WTC11 (cell line): ENCODE data around the gene TGIF1. TPM values are rescaled to one million over a fixed set of nuclear protein-coding genes. Genes with fewer than 3 reads are reported as not detected.

Experiments
- ATAC-seq: fragments of 200-7000 bp; cut with Tn5 transposase; 2 replicates; pipeline ENCODE4 v1.10.0; 2021; ENCODE audit warnings: mild to moderate bottlenecking, moderate library complexity
- CTCF ChIA-PET: fragments of 300-600 bp; sonication (Branson Sonifier 250); formaldehyde crosslinking; loops from one replicate; lab custom pipeline; 2021; ENCODE audit warnings: antibody characterized with exemption; lab: Charles Lee
- POLR2A ChIA-PET: fragments of 350-600 bp; sonication (Branson Sonifier 250); formaldehyde crosslinking; loops from one replicate; lab custom pipeline; 2021; ENCODE audit warnings: antibody characterized with exemption; lab: Charles Lee
- DNase-seq: peaks from one replicate; pipeline ENCODE4 v3.0.0; 2021; ENCODE audit warnings: low spot score
- H3K27ac Mint-ChIP-seq: 2 replicates; pipeline ENCODE4 v1.8.0; 2021; ENCODE audit warnings: mixed read lengths
- H3K27me3 Mint-ChIP-seq: 2 replicates; pipeline ENCODE4 v1.8.0; 2021; ENCODE audit warnings: low read depth, mild to moderate bottlenecking, moderate library complexity, mixed read lengths
- H3K36me3 Mint-ChIP-seq: 2 replicates; pipeline ENCODE4 v1.8.0; 2021; ENCODE audit warnings: mixed read lengths
- H3K4me1 Mint-ChIP-seq: 2 replicates; pipeline ENCODE4 v1.8.0; 2022; ENCODE audit warnings: mixed read lengths
- H3K4me3 Mint-ChIP-seq: 2 replicates; pipeline ENCODE4 v1.8.0; 2021; ENCODE audit warnings: mild to moderate bottlenecking, moderate library complexity, mixed read lengths
- H3K9me3 Mint-ChIP-seq: 2 replicates; pipeline ENCODE4 v1.8.0; 2021; ENCODE audit warnings: mixed read lengths
- ARID4B ChIP-seq: sonication (generic); formaldehyde crosslinking; IDR thresholded peaks from 2 replicates; pipeline ENCODE4 v1.8.0; 2023; ENCODE audit warnings: missing genetic modification reagents, mild to moderate bottlenecking, borderline replicate concordance
- ERG ChIP-seq: fragments of 250-450 bp; sonication (Bioruptor Pico); IDR thresholded peaks from 2 replicates; pipeline ENCODE4 v1.8.0; 2021; ENCODE audit warnings: mild to moderate bottlenecking
- FOXP4 ChIP-seq: sonication (generic); formaldehyde crosslinking; IDR thresholded peaks from 2 replicates; pipeline ENCODE4 v1.8.0; 2022; ENCODE audit warnings: mild to moderate bottlenecking, missing genetic modification reagents
- GABPB1 ChIP-seq: sonication (generic); formaldehyde crosslinking; IDR thresholded peaks from 2 replicates; pipeline ENCODE4 v1.8.1; 2023; ENCODE audit warnings: mild to moderate bottlenecking, missing genetic modification reagents
- HMGA2 ChIP-seq: fragments of 250-450 bp; sonication (Bioruptor Pico); IDR thresholded peaks from 2 replicates; pipeline ENCODE4 v1.4.0; 2021; ENCODE audit warnings: mild to moderate bottlenecking, moderate library complexity
- JUN ChIP-seq: sonication (generic); formaldehyde crosslinking; IDR thresholded peaks from 2 replicates; pipeline ENCODE4 v1.8.0; 2023; ENCODE audit warnings: mild to moderate bottlenecking, missing genetic modification reagents
- NR2C2 ChIP-seq: sonication (generic); formaldehyde crosslinking; IDR thresholded peaks from 2 replicates; pipeline ENCODE4 v1.8.0; 2022; ENCODE audit warnings: mild to moderate bottlenecking, missing genetic modification reagents
- OVOL2 ChIP-seq: fragments of 250-450 bp; sonication (Bioruptor Pico); IDR thresholded peaks from 2 replicates; pipeline ENCODE4 v1.9.0; 2021; ENCODE audit warnings: mild to moderate bottlenecking, borderline replicate concordance
- SMAD3 ChIP-seq: sonication (generic); formaldehyde crosslinking; IDR thresholded peaks from 2 replicates; pipeline ENCODE4 v1.8.0; 2022; ENCODE audit warnings: missing genetic modification reagents, mild to moderate bottlenecking, borderline replicate concordance
- SP1 ChIP-seq: sonication (generic); formaldehyde crosslinking; conservative IDR thresholded peaks from 2 replicates; pipeline ENCODE4 v1.8.1; 2022; ENCODE audit warnings: missing genetic modification reagents
- USF1 ChIP-seq: sonication (generic); formaldehyde crosslinking; IDR thresholded peaks from 2 replicates; pipeline ENCODE4 v1.8.0; 2022; ENCODE audit warnings: mild to moderate bottlenecking, missing genetic modification reagents
- ZNF281 ChIP-seq: sonication (generic); formaldehyde crosslinking; IDR thresholded peaks from 2 replicates; pipeline ENCODE4 v1.8.0; 2023; ENCODE audit warnings: mild to moderate bottlenecking, missing genetic modification reagents
- ZNF416 ChIP-seq: fragments of 250-450 bp; sonication (Bioruptor Pico); IDR thresholded peaks from 2 replicates; pipeline ENCODE4 v1.9.0; 2021; ENCODE audit warnings: mild to moderate bottlenecking, inconsistent platforms
- total RNA-seq: library from RNA; stranded (reverse); gene quantifications from 3 replicates; pipeline ENCODE4 v1.2.3, GENCODE V29; 2021

Gene TGIF1
- total RNA-seq, 1 experiment from 2014 or later = 206 TPM

DNA sequence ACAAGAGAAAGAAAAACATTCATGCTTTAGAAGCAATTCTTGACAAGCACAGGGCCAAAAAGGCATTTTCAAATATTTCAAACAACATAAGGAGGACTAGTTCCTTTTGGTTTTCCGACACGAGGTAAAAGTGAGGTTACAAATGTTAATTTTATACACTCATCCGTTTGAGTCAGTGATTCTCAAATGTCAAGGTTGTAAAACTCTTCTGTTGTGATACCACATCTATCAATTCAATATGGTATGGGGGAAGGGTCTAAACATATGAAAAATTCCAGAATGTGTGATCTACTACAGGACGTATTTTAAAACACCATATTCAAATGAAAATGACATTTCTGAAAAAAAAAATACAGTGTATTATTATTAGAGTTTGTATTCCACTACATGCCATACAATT is 52.7 kb downstream of the TGIF1 start (continued):
- TF ChIP-seq HMGA2 = no peak
- no peak for TF ChIP-seq FOXP4 (CRISPR knock-in tag)
- no peak for TF ChIP-seq ZNF281 (CRISPR knock-in tag)
- no peak for TF ChIP-seq JUN
- no peak for TF ChIP-seq SP1

DNA sequence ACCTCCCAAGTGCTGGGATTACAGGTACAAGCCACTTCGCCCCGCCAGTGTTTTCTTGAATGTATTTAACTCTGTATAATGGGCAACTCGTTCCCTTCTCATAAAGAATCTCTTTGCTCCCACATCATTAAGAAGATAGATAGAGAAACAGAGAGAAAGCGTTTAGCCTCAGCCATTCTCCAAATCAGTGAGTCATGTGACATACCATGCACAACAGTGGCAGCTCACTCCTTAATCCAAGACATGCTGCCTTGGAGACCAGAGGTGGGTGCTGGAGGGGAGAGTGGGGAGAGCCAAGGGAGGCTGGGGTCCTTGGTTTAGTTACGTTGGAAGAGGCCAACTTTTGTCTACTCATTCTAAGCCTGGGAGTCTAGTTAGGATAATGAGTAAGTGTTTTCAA is 54.7 kb downstream of the TGIF1 start:
- no peak for TF ChIP-seq NR2C2 (CRISPR knock-in tag)
- no peak for TF ChIP-seq GABPB1
- TF ChIP-seq SMAD3 (CRISPR knock-in tag) = no peak
- TF ChIP-seq OVOL2 = no peak
- no peak for TF ChIP-seq SP1
- TF ChIP-seq FOXP4 (CRISPR knock-in tag) = no peak
- no peak for TF ChIP-seq USF1 (CRISPR knock-in tag)
- no peak for TF ChIP-seq ARID4B
- no peak for TF ChIP-seq ERG (CRISPR knock-in tag)
- TF ChIP-seq ZNF416 = no peak
- TF ChIP-seq, all 79 proteins: peak for 0
- 0 out of 2 replicates have a peak overlapping the region, but pooled peaks have one; percentile 4 for H3K27ac Mint-ChIP-seq
- ChIA-PET POLR2A (interaction anchor here (0.6 to 1.1 kb wide), 2 partner anchors 81 to 275 kb away, joined by 3 to 5 read pairs; no protein-coding TSS in a partner anchor), CTCF (interaction anchor here (0.9 to 1.9 kb wide), 2 partner anchors 23 kb away, joined by 9 to 11 read pairs; no protein-coding TSS in a partner anchor)
- no peaks in the 10 kb centered on the region for H3K9me3 Mint-ChIP-seq
- DNase-seq (no peak), ATAC-seq (no peak)
- no peak overlapping the region for H3K4me3 Mint-ChIP-seq
- no peaks in the 10 kb centered on the region for H3K27me3 Mint-ChIP-seq
- no peaks in the 10 kb centered on the region for H3K36me3 Mint-ChIP-seq
- peaks cover 23% of the 10 kb centered on the region for H3K4me1 Mint-ChIP-seq
